Measurements from ENCODE around the gene SP2. TPM values are rescaled to one million over a fixed set of nuclear protein-coding genes. Genes with fewer than 3 reads are reported as not detected.

The SP2 gene
- total and polyA plus RNA-seq, 2 of the 13 experiments (the other 11 are each of a cell fraction or from before 2014, with no cell fraction given) = 1.4 to 4.8 TPM

GRCh38 chr17:47941246-47942095 is 45.4 kb downstream of the SP2 start, which contains the start of gene PNPO (continued):
- TF ChIP-seq ZBTB3 (CRISPR knock-in tag; IDR thresholded peaks at IDR 0.05; ENCODE audit: borderline replicate concordance, low read depth) (peak; percentile 39; the same call in 1 of the 2 replicates), ZNF225 (CRISPR knock-in tag; IDR thresholded peaks at IDR 0.05) (peak; percentile 92; the same call in 1 of the 2 replicates), SIN3B (IDR thresholded peaks at IDR 0.05; ENCODE audit: low read length) (peak; percentile 28; the same call in 1 of the 2 replicates), HIVEP1 (CRISPR knock-in tag; IDR thresholded peaks at IDR 0.05) (peak; percentile 91), HCFC1 (IDR thresholded peaks at IDR 0.05; ENCODE audit: low read depth, low read length) (no peak; the same call in 1 of the 2 replicates), ZNF142 (CRISPR knock-in tag; IDR thresholded peaks at IDR 0.05) (peak; percentile 93), E2F2 (CRISPR knock-in tag; IDR thresholded peaks at IDR 0.05; ENCODE audit: borderline replicate concordance) (peak; percentile 89), CAMTA2 (CRISPR knock-in tag; IDR thresholded peaks at IDR 0.05; ENCODE audit: borderline replicate concordance) (peak; percentile 86; the same call in 1 of the 2 replicates), MYPOP (CRISPR knock-in tag; IDR thresholded peaks at IDR 0.05) (peak; percentile 97), ZFY (CRISPR knock-in tag; IDR thresholded peaks at IDR 0.05) (peak; percentile 89), POLR2AphosphoS2 (IDR thresholded peaks at IDR 0.05; ENCODE audit: low read depth, low read length) (peak; percentile 76; the same call in 1 of the 2 replicates), MAFK (conservative IDR thresholded peaks at IDR 0.05 in 1 of 2, IDR thresholded peaks at IDR 0.05 in 1 of 2; ENCODE audit: low read length in 2 of 2) (no peak), HNRNPL (IDR thresholded peaks at IDR 0.05; ENCODE audit: low read depth, low read length) (0 out of 2 replicates have a peak, but pooled peaks have one; percentile 67), ZBTB25 (CRISPR knock-in tag; IDR thresholded peaks at IDR 0.05) (peak; percentile 71; the same call in 1 of the 2 replicates), TGIF2 (CRISPR knock-in tag; IDR thresholded peaks at IDR 0.05) (peak; percentile 82), ZFP82 (CRISPR knock-in tag; IDR thresholded peaks at IDR 0.05; ENCODE audit: borderline replicate concordance) (peak; percentile 99), MZF1 (CRISPR knock-in tag; IDR thresholded peaks at IDR 0.05; ENCODE audit: borderline replicate concordance) (no peak; the same call in 1 of the 2 replicates), ZNF781 (CRISPR knock-in tag; IDR thresholded peaks at IDR 0.05; ENCODE audit: borderline replicate concordance, not compliant biosample characterization) (peak; percentile 97), NBN (conservative IDR thresholded peaks at IDR 0.05) (no peak), ZNF234 (CRISPR knock-in tag; conservative IDR thresholded peaks at IDR 0.05) (peak; percentile 94)

All from HepG2 (cell line).